ENCODE measurements around the gene MLXIPL.
"Not testable (repeated sequence)": the region's sequence is repeated elsewhere in the genome, so short reads cannot be mapped to it uniquely, and the experiment has no call there.

Gene MLXIPL

GRCh38 chr7:73645643-73646174 lies 21.4 kb upstream of the MLXIPL start:
- DNase-seq = no peak

GRCh38 chr7:73644688-73645286 lies 20.5 kb upstream of the MLXIPL start:
- DNase-seq = no peak

- DNase-seq = no peak
Measured at GRCh38 chr7:73642834-73643233, 18.5 kb upstream of the MLXIPL start.

- DNase-seq = no peak
Measured at GRCh38 chr7:73638911-73639310, 14.6 kb upstream of the MLXIPL start.

- no peak for DNase-seq
Measured at GRCh38 chr7:73635428-73636200, 11.3 kb upstream of the MLXIPL start.

GRCh38 chr7:73633844-73634243 lies 9.5 kb upstream of the MLXIPL start:
- no peak for DNase-seq

GRCh38 chr7:73633323-73633722 lies 9.0 kb upstream of the MLXIPL start:
- DNase-seq = no peak

GRCh38 chr7:73631558-73631957 lies 7.2 kb upstream of the MLXIPL start:
- DNase-seq = no peak

GRCh38 chr7:73628504-73628903 lies 4.2 kb upstream of the MLXIPL start:
- no peak for DNase-seq

- no peak for DNase-seq
Measured at GRCh38 chr7:73626814-73627213, 2.5 kb upstream of the MLXIPL start.

GRCh38 chr7:73625276-73625675 lies 954 bp upstream of the MLXIPL start:
- DNase-seq = no peak

- no peak for DNase-seq
Measured at GRCh38 chr7:73624669-73625001, 313 bp upstream of the MLXIPL start.

GRCh38 chr7:73622909-73623797 lies 1.2 kb downstream of the MLXIPL start:
- DNase-seq = no peak

- DNase-seq = no peak
Measured at GRCh38 chr7:73622527-73622908, 1.8 kb downstream of the MLXIPL start.

- no peak for DNase-seq
Measured at GRCh38 chr7:73621168-73622063, 2.9 kb downstream of the MLXIPL start.

- DNase-seq = not testable (repeated sequence)
Measured at GRCh38 chr7:73619394-73619793, 4.9 kb downstream of the MLXIPL start.

GRCh38 chr7:73618538-73618937 lies 5.8 kb downstream of the MLXIPL start:
- DNase-seq = no peak

- DNase-seq = not testable (repeated sequence)
Measured at GRCh38 chr7:73617520-73617919, 6.8 kb downstream of the MLXIPL start.

GRCh38 chr7:73615886-73616285 lies 8.4 kb downstream of the MLXIPL start:
- DNase-seq = no peak

GRCh38 chr7:73614937-73615336 lies 9.4 kb downstream of the MLXIPL start:
- not testable (repeated sequence) for DNase-seq

GRCh38 chr7:73613954-73614735 lies 10.2 kb downstream of the MLXIPL start:
- DNase-seq = no peak

All from activated CD4-positive, alpha-beta T cell treated with anti-CD3 and anti-CD28 coated beads for 1 hour (primary cell).